Measurements from ENCODE around the gene CPE.

CPE gene

GRCh38 chr4:165367040-165367439 is 11.8 kb upstream of the CPE start:
- DNase-seq = no peak

- no peak for DNase-seq
Measured at GRCh38 chr4:165368114-165368513, 10.7 kb upstream of the CPE start.

- no peak for DNase-seq
Measured at GRCh38 chr4:165368567-165368966, 10.2 kb upstream of the CPE start.

- no peak for DNase-seq
Measured at GRCh38 chr4:165369522-165369921, 9.3 kb upstream of the CPE start.

GRCh38 chr4:165370530-165370929 is 8.3 kb upstream of the CPE start:
- DNase-seq = no peak

GRCh38 chr4:165375465-165375864 is 3.3 kb upstream of the CPE start:
- no peak for DNase-seq

GRCh38 chr4:165378398-165378744 is 437 bp upstream of the CPE start:
- no peak for DNase-seq

GRCh38 chr4:165379678-165380064 is 863 bp downstream of the CPE start:
- no peak for DNase-seq

- DNase-seq = no peak
Measured at GRCh38 chr4:165380805-165381204, 2.0 kb downstream of the CPE start.

GRCh38 chr4:165381821-165382373 is 3.1 kb downstream of the CPE start:
- DNase-seq = no peak

GRCh38 chr4:165382640-165383039 is 3.8 kb downstream of the CPE start:
- DNase-seq = no peak

- DNase-seq = no peak
Measured at GRCh38 chr4:165383591-165384073, 4.8 kb downstream of the CPE start.

GRCh38 chr4:165384186-165384585 is 5.4 kb downstream of the CPE start:
- DNase-seq = no peak

- no peak for DNase-seq
Measured at GRCh38 chr4:165384598-165384997, 5.8 kb downstream of the CPE start.

GRCh38 chr4:165385126-165385525 is 6.3 kb downstream of the CPE start:
- no peak for DNase-seq

- no peak for DNase-seq
Measured at GRCh38 chr4:165386328-165386727, 7.5 kb downstream of the CPE start.

GRCh38 chr4:165388756-165389155 is 9.9 kb downstream of the CPE start:
- no peak for DNase-seq

GRCh38 chr4:165393051-165393450 is 14.2 kb downstream of the CPE start:
- DNase-seq = no peak

- DNase-seq = no peak
Measured at GRCh38 chr4:165393704-165394103, 14.9 kb downstream of the CPE start.

- no peak for DNase-seq
Measured at GRCh38 chr4:165394275-165394674, 15.5 kb downstream of the CPE start.

- DNase-seq = no peak
Measured at GRCh38 chr4:165398570-165398969, 19.8 kb downstream of the CPE start.

GRCh38 chr4:165402375-165402774 is 23.6 kb downstream of the CPE start:
- DNase-seq = no peak

GRCh38 chr4:165403048-165403447 is 24.2 kb downstream of the CPE start:
- no peak for DNase-seq

- DNase-seq = no peak
Measured at GRCh38 chr4:165403637-165404036, 24.8 kb downstream of the CPE start.

GRCh38 chr4:165404080-165404479 is 25.3 kb downstream of the CPE start:
- no peak for DNase-seq

GRCh38 chr4:165404696-165405095 is 25.9 kb downstream of the CPE start:
- DNase-seq = no peak

Measured in activated T-cell treated with anti-CD3 and anti-CD28 coated beads for 4 hours (primary cell).